Neural crest cell (in vitro differentiated cells): ENCODE results near the gene SLC30A7. TPM values are rescaled to one million over a fixed set of nuclear protein-coding genes. Genes with fewer than 3 reads are reported as not detected.

Experiments used
- DNase-seq: peaks from one replicate; pipeline ENCODE4 v3.0.0; 2021; ENCODE audit warnings: low read depth, mixed read lengths, low spot score
- H3K27ac Mint-ChIP-seq: one replicate; pipeline ENCODE4 v1.8.0; 2021; ENCODE audit warnings: mild to moderate bottlenecking, mixed read lengths; ENCODE audit not compliant: unreplicated experiment
- H3K27me3 Mint-ChIP-seq: 2 replicates; pipeline ENCODE4 v1.8.0; 2021; ENCODE audit warnings: low read depth, mild to moderate bottlenecking, mixed read lengths
- H3K36me3 Mint-ChIP-seq: 2 replicates; pipeline ENCODE4 v1.8.0; 2021; ENCODE audit warnings: low read depth, mild to moderate bottlenecking, mixed read lengths
- H3K4me1 Mint-ChIP-seq: 2 replicates; pipeline ENCODE4 v1.8.0; 2021; ENCODE audit warnings: mixed read lengths
- H3K4me3 Mint-ChIP-seq: one replicate; pipeline ENCODE4 v1.8.0; 2021; ENCODE audit warnings: mild to moderate bottlenecking, mixed read lengths
- H3K9me3 Mint-ChIP-seq: 2 replicates; pipeline ENCODE4 v1.8.0; 2021; ENCODE audit warnings: mixed read lengths
- total RNA-seq: library from RNA; stranded (reverse); gene quantifications from 2 replicates; pipeline ENCODE4 v1.2.1, GENCODE V29; 2021
- TF ChIP-seq, protein P1 (sequence below): fragments of 200-600 bp; sonication (generic); conservative IDR thresholded peaks from 2 replicates; pipeline ENCODE4 v1.5.0; 2021; ENCODE audit warnings: antibody characterized with exemption, mild to moderate bottlenecking

Gene SLC30A7
- total RNA-seq, 1 donor from 2014 or later: 22.9 TPM

DNA sequence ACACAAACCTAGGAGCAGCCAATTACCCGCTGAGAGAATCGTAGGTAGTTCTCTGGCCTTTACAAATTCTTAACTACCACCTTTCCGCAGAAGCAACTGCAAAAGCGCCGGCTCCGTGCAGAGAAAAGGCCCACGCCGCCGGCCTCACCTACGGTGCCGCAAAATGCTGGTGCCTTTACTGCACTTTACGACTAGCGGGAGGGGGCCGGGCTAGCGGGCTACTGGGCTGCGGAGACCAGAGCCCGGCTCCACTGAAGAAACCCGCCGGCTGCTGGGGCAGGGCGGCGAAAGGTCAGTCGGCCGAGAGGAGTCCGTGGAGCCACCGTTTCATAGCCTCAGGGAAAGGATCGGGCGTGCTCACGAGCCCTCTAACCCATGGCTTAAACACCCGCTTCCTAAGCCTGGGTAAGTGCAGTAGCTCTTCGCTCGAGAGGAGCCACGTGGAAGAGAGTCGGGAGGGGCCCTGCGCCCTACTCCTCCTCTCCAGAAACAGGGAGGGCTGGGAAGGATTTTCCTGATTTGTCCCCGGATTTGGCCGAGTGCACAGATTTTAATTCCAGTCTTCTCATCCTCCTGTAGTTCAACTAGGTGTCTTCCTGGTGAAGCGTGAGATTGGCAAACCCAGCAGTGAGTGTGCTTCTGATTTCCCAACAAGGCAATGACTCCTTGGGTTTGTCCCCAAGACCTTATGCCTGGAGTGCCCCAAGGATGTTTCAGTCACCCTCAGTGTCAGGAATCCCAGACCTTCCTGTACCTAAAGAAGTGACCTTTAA lies 130.0 kb downstream of the SLC30A7 start, which contains the start of gene DPH5:
Gene DPH5 (minus strand): TSS at position 128 of the 773 bp plus-strand sequence. CDS start 341 bp downstream, outside the sequence.
- peak within 1 kb of the TSS; percentile 100 for H3K27ac Mint-ChIP-seq
- peaks cover 39% of the 10 kb centered on the region for H3K4me1 Mint-ChIP-seq
- peaks cover 12% of the 10 kb centered on the region for H3K36me3 Mint-ChIP-seq
- peak; percentile 89 for DNase-seq
- H3K4me3 Mint-ChIP-seq: peak within 1 kb of the TSS; percentile 99
- TF ChIP-seq, protein P1, sequence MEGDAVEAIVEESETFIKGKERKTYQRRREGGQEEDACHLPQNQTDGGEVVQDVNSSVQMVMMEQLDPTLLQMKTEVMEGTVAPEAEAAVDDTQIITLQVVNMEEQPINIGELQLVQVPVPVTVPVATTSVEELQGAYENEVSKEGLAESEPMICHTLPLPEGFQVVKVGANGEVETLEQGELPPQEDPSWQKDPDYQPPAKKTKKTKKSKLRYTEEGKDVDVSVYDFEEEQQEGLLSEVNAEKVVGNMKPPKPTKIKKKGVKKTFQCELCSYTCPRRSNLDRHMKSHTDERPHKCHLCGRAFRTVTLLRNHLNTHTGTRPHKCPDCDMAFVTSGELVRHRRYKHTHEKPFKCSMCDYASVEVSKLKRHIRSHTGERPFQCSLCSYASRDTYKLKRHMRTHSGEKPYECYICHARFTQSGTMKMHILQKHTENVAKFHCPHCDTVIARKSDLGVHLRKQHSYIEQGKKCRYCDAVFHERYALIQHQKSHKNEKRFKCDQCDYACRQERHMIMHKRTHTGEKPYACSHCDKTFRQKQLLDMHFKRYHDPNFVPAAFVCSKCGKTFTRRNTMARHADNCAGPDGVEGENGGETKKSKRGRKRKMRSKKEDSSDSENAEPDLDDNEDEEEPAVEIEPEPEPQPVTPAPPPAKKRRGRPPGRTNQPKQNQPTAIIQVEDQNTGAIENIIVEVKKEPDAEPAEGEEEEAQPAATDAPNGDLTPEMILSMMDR: no peak
- H3K9me3 Mint-ChIP-seq: no peaks in the 10 kb centered on the region
- no peaks in the 10 kb centered on the region for H3K27me3 Mint-ChIP-seq

DNA sequence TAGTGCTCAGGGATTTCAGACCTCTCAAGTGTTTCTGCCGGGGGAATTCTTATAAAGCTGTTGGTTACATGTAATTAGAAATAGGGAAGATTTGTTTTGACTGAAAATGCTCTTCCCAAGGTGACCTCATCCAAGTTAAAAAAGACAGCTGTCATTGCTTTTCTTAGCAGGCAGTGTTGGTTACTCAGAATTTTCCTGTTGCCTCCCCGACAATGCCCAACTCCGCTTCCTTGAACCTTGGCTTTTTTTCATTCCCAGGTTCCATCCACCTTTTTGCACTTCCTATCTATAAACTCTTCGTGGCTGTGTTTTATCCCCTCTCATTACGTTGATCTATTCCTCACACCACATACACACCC lies 130.5 kb downstream of the SLC30A7 start:
- Mint-ChIP-seq H3K27me3 (no peaks in the 10 kb centered on the region), H3K36me3 (peaks cover 12% of the 10 kb centered on the region), H3K4me1 (peaks cover 39% of the 10 kb centered on the region), H3K9me3 (no peaks in the 10 kb centered on the region), H3K4me3 (peak overlapping the region; percentile 99), H3K27ac (peak overlapping the region; percentile 95)
- TF ChIP-seq, protein P1: no peak
- DNase-seq: no peak

DNA sequence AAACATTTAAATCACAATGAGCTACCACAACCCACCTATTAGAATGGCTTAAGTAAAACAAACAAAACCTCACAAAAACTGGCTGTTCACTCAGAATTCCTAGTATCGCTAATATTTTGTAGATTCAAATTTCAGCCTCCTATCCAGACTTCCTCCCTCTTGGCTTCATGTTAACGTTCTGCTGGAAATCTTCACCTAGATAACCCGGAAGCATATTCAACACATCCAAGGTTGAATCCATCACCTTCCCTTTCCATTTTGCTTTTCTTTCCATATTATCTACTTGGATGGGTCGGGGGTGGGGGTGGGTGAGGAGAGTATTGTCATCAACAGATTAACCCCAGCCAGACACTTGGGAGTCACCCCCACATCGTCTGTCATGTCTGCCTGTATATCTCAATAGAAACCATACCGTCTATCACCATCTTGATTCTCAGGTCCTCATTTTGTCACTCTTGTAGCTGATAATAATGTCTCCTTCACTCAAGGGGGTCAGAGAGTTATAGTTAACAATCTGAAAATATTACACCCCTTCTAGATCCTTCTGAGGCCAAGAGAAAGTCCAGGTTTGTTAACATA lies 131.4 kb downstream of the SLC30A7 start:
- no peaks in the 10 kb centered on the region for H3K9me3 Mint-ChIP-seq
- TF ChIP-seq, protein P1: no peak
- peaks cover 39% of the 10 kb centered on the region for H3K4me1 Mint-ChIP-seq
- no peak for DNase-seq
- no peaks in the 10 kb centered on the region for H3K27me3 Mint-ChIP-seq
- peaks cover 9% of the 10 kb centered on the region for H3K36me3 Mint-ChIP-seq
- no peak overlapping the region for H3K27ac Mint-ChIP-seq
- peak overlapping the region; percentile 69 for H3K4me3 Mint-ChIP-seq

DNA sequence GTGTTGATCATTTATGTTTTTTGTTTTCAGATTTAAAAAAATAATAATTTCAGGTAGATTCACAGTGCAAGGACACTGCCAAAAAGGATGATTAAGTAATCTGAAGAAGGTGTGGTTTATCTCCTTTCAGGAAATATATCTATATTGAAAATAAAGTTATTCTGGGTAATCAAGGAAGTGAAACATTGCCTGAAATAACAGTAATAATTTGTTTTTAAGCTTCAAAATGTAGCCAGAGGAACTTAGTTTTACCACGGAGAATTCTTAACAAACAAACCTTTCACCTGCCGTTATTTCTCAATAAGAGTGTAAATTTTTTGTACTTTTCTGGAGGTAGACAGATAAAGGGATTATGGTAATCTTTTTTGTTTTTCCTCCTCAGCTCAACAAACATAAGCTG lies 132.6 kb downstream of the SLC30A7 start:
- Mint-ChIP-seq H3K4me3 (peak overlapping the region; percentile 69), H3K27ac (no peak overlapping the region), H3K9me3 (no peaks in the 10 kb centered on the region), H3K36me3 (peaks cover 6% of the 10 kb centered on the region), H3K4me1 (peaks cover 39% of the 10 kb centered on the region), H3K27me3 (no peaks in the 10 kb centered on the region)
- TF ChIP-seq, protein P1: no peak
- no peak for DNase-seq

DNA sequence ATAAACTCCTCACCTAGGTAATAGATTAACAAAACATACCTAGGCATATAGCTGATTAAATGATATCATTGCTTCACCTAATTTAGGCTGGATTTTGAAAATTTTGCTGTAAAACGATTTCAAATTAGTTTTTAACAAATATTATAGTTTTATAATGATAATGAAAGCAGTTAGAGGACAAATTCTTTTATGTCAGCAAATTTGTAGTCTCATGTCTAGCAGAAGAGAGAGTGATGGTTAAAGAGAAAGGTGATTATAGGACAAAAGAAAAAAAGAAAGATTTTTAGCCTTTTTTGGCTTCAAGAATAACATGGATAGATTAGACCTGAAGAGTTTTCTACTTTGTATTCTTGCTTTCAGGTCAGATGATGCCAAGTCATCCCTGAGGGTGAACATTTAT lies 133.3 kb downstream of the SLC30A7 start:
- TF ChIP-seq, protein P1: no peak
- Mint-ChIP-seq H3K27me3 (no peaks in the 10 kb centered on the region), H3K27ac (no peak overlapping the region), H3K4me1 (peaks cover 35% of the 10 kb centered on the region), H3K36me3 (peaks cover 6% of the 10 kb centered on the region), H3K9me3 (no peaks in the 10 kb centered on the region), H3K4me3 (no peak overlapping the region)
- DNase-seq: no peak
